ENCODE measurements around the gene MMP19. TPM values are rescaled to one million over a fixed set of nuclear protein-coding genes. Genes with fewer than 3 reads are reported as not detected.

MMP19 gene
- total and polyA plus RNA-seq, 2 of the 4 experiments (the other 2 are of a cell fraction), result 9.9 to 34.7 TPM

DNA sequence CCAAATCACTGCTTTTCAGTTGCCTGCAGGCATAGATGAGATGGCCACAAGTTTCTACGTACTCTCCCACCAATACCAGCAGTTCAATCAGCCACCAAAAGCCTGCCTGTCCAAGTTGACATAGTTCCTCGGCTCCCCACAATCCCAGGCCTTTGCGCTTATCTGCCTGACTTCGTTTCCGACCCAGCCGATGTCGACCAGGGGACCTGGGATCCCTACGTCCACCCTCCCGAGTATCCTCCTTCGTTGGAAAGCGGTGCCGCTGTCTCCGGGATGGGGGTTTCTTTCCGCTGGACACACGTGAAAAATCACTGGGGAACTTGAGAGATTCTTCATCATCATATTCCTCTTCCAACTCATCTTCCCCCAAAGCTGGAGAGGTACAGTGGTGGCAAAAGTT is 14.9 kb downstream of the MMP19 start:
- Histone ChIP-seq H3K23ac (ENCODE audit: low read depth, low read length) (no peak overlapping the region), H3K18ac (ENCODE audit: low read depth, low read length) (no peak overlapping the region), H2BK15ac (ENCODE audit: low read depth, low read length) (no peak overlapping the region), H4K5ac (ENCODE audit: low read depth, low read length) (no peak overlapping the region), H2AFZ (replicated peaks; ENCODE audit: low read length, poor library complexity) (no peak overlapping the region), H3K79me1 (ENCODE audit: low read depth in 1 of 2, low read length in 2 of 2) (peaks cover 33 to 68% of the 10 kb centered on the region in 2 experiments), H3K14ac (replicated peaks; ENCODE audit: low read depth, low read length) (no peak overlapping the region), H3K9ac (ENCODE audit: low read depth, low read length) (no peak overlapping the region), H2AK9ac (replicated peaks; ENCODE audit: low read depth, low read length, poor library complexity) (no peak overlapping the region), H3K4me1 (ENCODE audit: control insufficient read depth, insufficient read depth, low read length) (peaks cover 14% of the 10 kb centered on the region; the same call in 1 of the 2 replicates), H2AK5ac (ENCODE audit: low read depth, low read length) (peak overlapping the region; percentile 17; the same call in 1 of the 2 replicates), H3K4me3 (ENCODE audit: insufficient read depth, low read depth, low read length) (no peak overlapping the region), H4K8ac (ENCODE audit: low read depth in 2 of 2, low read length in 2 of 2) (peak overlapping the region in 1 of 2 experiments; percentile 7; a peak in 1 of 4 replicates), H3K4me2 (ENCODE audit: low read depth, low read length) (no peak overlapping the region), H3K27me3 (ENCODE audit: control insufficient read depth, insufficient read depth, low read length) (no peaks in the 10 kb centered on the region), H2BK120ac (ENCODE audit: low read depth, low read length) (no peak overlapping the region), H3K36me3 (ENCODE audit: control insufficient read depth, insufficient read depth, low read length) (peaks cover 14% of the 10 kb centered on the region), H3K9me1 (ENCODE audit: insufficient read depth, low read length) (peaks cover 15% of the 10 kb centered on the region; the same call in 1 of the 2 replicates), H4K20me1 (ENCODE audit: insufficient read depth, low read length) (no peaks in the 10 kb centered on the region), H4K91ac (ENCODE audit: insufficient read depth, low read depth, low read length) (no peak overlapping the region), H2BK5ac (ENCODE audit: low read depth, low read length, poor library complexity, severe bottlenecking) (no peak overlapping the region), H3K4ac (ENCODE audit: low read depth, low read length) (no peak overlapping the region), H3K56ac (ENCODE audit: extremely low read depth, insufficient read depth, low read length) (no peak overlapping the region), H2BK20ac (ENCODE audit: low read depth, low read length) (no peak overlapping the region), H3K27ac (ENCODE audit: insufficient read depth, low read length) (no peak overlapping the region), H3K9me3 (ENCODE audit: control insufficient read depth, insufficient read depth, low read length) (no peaks in the 10 kb centered on the region)
- 100% methylated on average over 1 of the region's 15 CpGs; no CpG with 5 or more reads in 1 of the 2 experiments for WGBS, 2 experiments (ENCODE audit: extremely low coverage in 2 of 2, insufficient read length in 1 of 2)
- ATAC-seq (ENCODE audit: low read depth) (no peak), DNase-seq (no peak)
- intact Hi-C loops (cut with micrococcal nuclease), result no loop called here
- ChIA-PET POLR2A (ENCODE audit: unreplicated experiment) (interaction anchor here (0.6 kb wide), 1 partner anchor 13 kb away, joined by 3 read pairs; no protein-coding TSS in a partner anchor), CTCF (no interaction called here)
- TSS peak; percentile 73 for BruUV-seq (replicated peaks)
- dilution Hi-C loops (cut with HindIII; ENCODE audit: low sequenced_read_pairs, unreplicated experiment), result no loop called here
- TF ChIP-seq FOS (IDR thresholded peaks at IDR 0.05; ENCODE audit: low read depth, low read length) (no peak), NFE2L2 (IDR thresholded peaks at IDR 0.05; ENCODE audit: low read depth, low read length) (no peak), CEBPB (IDR thresholded peaks at IDR 0.05; ENCODE audit: low read depth, low read length) (no peak), BHLHE40 (IDR thresholded peaks at IDR 0.05; ENCODE audit: low read depth, low read length) (no peak), MAZ (IDR thresholded peaks at IDR 0.05; ENCODE audit: borderline replicate concordance, low read depth, low read length) (no peak), POLR2A (IDR thresholded peaks at IDR 0.05; ENCODE audit: low read depth, low read length) (no peak), CHD1 (IDR thresholded peaks at IDR 0.05; ENCODE audit: low read depth, low read length) (no peak), SMC3 (IDR thresholded peaks at IDR 0.05; ENCODE audit: low read depth, low read length) (no peak), RAD21 (IDR thresholded peaks at IDR 0.05; ENCODE audit: low read length) (no peak), MAFK (IDR thresholded peaks at IDR 0.05; ENCODE audit: low read depth, low read length) (no peak), RFX5 (IDR thresholded peaks at IDR 0.05; ENCODE audit: low read depth, low read length) (no peak), RCOR1 (IDR thresholded peaks at IDR 0.05; ENCODE audit: insufficient replicate concordance, low read length) (no peak), MXI1 (IDR thresholded peaks at IDR 0.05; ENCODE audit: borderline replicate concordance, low read depth, low read length) (no peak)
- TF ChIP-seq, protein P1, sequence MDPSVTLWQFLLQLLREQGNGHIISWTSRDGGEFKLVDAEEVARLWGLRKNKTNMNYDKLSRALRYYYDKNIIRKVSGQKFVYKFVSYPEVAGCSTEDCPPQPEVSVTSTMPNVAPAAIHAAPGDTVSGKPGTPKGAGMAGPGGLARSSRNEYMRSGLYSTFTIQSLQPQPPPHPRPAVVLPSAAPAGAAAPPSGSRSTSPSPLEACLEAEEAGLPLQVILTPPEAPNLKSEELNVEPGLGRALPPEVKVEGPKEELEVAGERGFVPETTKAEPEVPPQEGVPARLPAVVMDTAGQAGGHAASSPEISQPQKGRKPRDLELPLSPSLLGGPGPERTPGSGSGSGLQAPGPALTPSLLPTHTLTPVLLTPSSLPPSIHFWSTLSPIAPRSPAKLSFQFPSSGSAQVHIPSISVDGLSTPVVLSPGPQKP (IDR thresholded peaks at IDR 0.05; ENCODE audit: borderline replicate concordance, low read depth, low read length), result no peak
- TF ChIP-seq, protein P2, sequence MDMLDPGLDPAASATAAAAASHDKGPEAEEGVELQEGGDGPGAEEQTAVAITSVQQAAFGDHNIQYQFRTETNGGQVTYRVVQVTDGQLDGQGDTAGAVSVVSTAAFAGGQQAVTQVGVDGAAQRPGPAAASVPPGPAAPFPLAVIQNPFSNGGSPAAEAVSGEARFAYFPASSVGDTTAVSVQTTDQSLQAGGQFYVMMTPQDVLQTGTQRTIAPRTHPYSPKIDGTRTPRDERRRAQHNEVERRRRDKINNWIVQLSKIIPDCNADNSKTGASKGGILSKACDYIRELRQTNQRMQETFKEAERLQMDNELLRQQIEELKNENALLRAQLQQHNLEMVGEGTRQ (IDR thresholded peaks at IDR 0.05; ENCODE audit: low read depth, low read length), result no peak
- TF ChIP-seq, protein P3, sequence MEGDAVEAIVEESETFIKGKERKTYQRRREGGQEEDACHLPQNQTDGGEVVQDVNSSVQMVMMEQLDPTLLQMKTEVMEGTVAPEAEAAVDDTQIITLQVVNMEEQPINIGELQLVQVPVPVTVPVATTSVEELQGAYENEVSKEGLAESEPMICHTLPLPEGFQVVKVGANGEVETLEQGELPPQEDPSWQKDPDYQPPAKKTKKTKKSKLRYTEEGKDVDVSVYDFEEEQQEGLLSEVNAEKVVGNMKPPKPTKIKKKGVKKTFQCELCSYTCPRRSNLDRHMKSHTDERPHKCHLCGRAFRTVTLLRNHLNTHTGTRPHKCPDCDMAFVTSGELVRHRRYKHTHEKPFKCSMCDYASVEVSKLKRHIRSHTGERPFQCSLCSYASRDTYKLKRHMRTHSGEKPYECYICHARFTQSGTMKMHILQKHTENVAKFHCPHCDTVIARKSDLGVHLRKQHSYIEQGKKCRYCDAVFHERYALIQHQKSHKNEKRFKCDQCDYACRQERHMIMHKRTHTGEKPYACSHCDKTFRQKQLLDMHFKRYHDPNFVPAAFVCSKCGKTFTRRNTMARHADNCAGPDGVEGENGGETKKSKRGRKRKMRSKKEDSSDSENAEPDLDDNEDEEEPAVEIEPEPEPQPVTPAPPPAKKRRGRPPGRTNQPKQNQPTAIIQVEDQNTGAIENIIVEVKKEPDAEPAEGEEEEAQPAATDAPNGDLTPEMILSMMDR (conservative IDR thresholded peaks at IDR 0.05; ENCODE audit: low read depth, low read length), result no peak
- in situ Hi-C loops (cut with MboI; ENCODE audit: low sequenced_read_pairs), result loop anchor here (10.0 kb wide), 1 partner anchor 97 kb away; the partner anchor contains the start of gene PYM1
